Measurements from ENCODE around the gene SFMBT2. TPM values are rescaled to one million over a fixed set of nuclear protein-coding genes. Genes with fewer than 3 reads are reported as not detected.

SFMBT2 gene
- total RNA-seq, 2 experiments from 2014 or later, result 7.9 to 8.3 TPM

- Histone ChIP-seq H3K9me2 (ENCODE audit: insufficient read depth, low read length) (no peaks in the 10 kb centered on the region), H2AFZ (ENCODE audit: low read length) (no peak overlapping the region), H3K4me3 (ENCODE audit: low read depth, low read length, poor library complexity, severe bottlenecking) (no peak overlapping the region), H3K79me2 (ENCODE audit: insufficient read depth, low read depth, low read length) (no peaks in the 10 kb centered on the region), H3K27ac (ENCODE audit: low read depth, low read length, poor library complexity, severe bottlenecking) (no peak overlapping the region), H3K4me1 (ENCODE audit: insufficient read depth, low read length, poor library complexity, severe bottlenecking) (peaks cover 9% of the 10 kb centered on the region), H3K36me3 (ENCODE audit: insufficient read depth, low read length) (peaks cover 7% of the 10 kb centered on the region; the same call in 1 of the 2 replicates), H4K20me1 (ENCODE audit: insufficient read depth, low read length) (no peaks in the 10 kb centered on the region), H3K9me3 (ENCODE audit: low read length) (no peaks in the 10 kb centered on the region), H3K4me2 (ENCODE audit: low read length) (no peak overlapping the region)
- BruUV-seq (replicated peaks), result no TSS peak
- TF ChIP-seq CTCF (conservative IDR thresholded peaks at IDR 0.05; ENCODE audit: low read length) (no peak), EZH2phosphoT487 (IDR thresholded peaks at IDR 0.05; ENCODE audit: borderline replicate concordance, low read depth, low read length) (no peak)
- ChIA-PET POLR2A (interaction anchor here (0.7 kb wide), 1 partner anchor 148 kb away, joined by 3 read pairs; no protein-coding TSS in a partner anchor), CTCF (ENCODE audit: unreplicated experiment) (no interaction called here)
- DNase-seq (ENCODE audit: low spot score), result no peak
- intact Hi-C loops (cut with micrococcal nuclease; ENCODE audit: unreplicated experiment), result no loop called here
Observed at GRCh38 chr10:7334642-7334964, 76.2 kb downstream of the SFMBT2 start.

- intact Hi-C loops (cut with micrococcal nuclease; ENCODE audit: unreplicated experiment), result no loop called here
- peaks cover 7% of the 10 kb centered on the region; the same call in 1 of the 2 replicates for H3K36me3 ChIP-seq (ENCODE audit: insufficient read depth, low read length)
- POLR2A ChIA-PET, result interaction anchor here (0.6 to 0.7 kb wide), 3 partner anchors 147 to 778 kb away, joined by 3 read pairs; no protein-coding TSS in a partner anchor
- no peaks in the 10 kb centered on the region for H4K20me1 ChIP-seq (ENCODE audit: insufficient read depth, low read length)
- no peak overlapping the region for H3K4me3 ChIP-seq (ENCODE audit: low read depth, low read length, poor library complexity, severe bottlenecking)
- peaks cover 9% of the 10 kb centered on the region for H3K4me1 ChIP-seq (ENCODE audit: insufficient read depth, low read length, poor library complexity, severe bottlenecking)
- DNase-seq (ENCODE audit: low spot score), result no peak
- no peak overlapping the region for H3K4me2 ChIP-seq (ENCODE audit: low read length)
- TF ChIP-seq CTCF (conservative IDR thresholded peaks at IDR 0.05; ENCODE audit: low read length), result no peak
- no peak for TF ChIP-seq EZH2phosphoT487 (IDR thresholded peaks at IDR 0.05; ENCODE audit: borderline replicate concordance, low read depth, low read length)
- H3K79me2 ChIP-seq (ENCODE audit: insufficient read depth, low read depth, low read length), result no peaks in the 10 kb centered on the region
- no TSS peak for BruUV-seq (replicated peaks)
- CTCF ChIA-PET (ENCODE audit: unreplicated experiment), result no interaction called here
- no peak overlapping the region for H2AFZ ChIP-seq (ENCODE audit: low read length)
- H3K9me2 ChIP-seq (ENCODE audit: insufficient read depth, low read length), result no peaks in the 10 kb centered on the region
- no peak overlapping the region for H3K27ac ChIP-seq (ENCODE audit: low read depth, low read length, poor library complexity, severe bottlenecking)
- H3K9me3 ChIP-seq (ENCODE audit: low read length), result no peaks in the 10 kb centered on the region
Observed at GRCh38 chr10:7333961-7334641, 76.7 kb downstream of the SFMBT2 start.

GRCh38 chr10:7329219-7329618 lies 81.6 kb downstream of the SFMBT2 start:
- CTCF ChIA-PET (ENCODE audit: unreplicated experiment), result no interaction called here
- POLR2A ChIA-PET, result no interaction called here
- intact Hi-C loops (cut with micrococcal nuclease; ENCODE audit: unreplicated experiment), result no loop called here
- TF ChIP-seq EZH2phosphoT487 (IDR thresholded peaks at IDR 0.05; ENCODE audit: borderline replicate concordance, low read depth, low read length) (no peak), CTCF (conservative IDR thresholded peaks at IDR 0.05; ENCODE audit: low read length) (no peak)
- Histone ChIP-seq H2AFZ (ENCODE audit: low read length) (no peak overlapping the region), H3K36me3 (ENCODE audit: insufficient read depth, low read length) (no peaks in the 10 kb centered on the region; the same call in 1 of the 2 replicates), H3K9me2 (ENCODE audit: insufficient read depth, low read length) (no peaks in the 10 kb centered on the region), H3K79me2 (ENCODE audit: insufficient read depth, low read depth, low read length) (no peaks in the 10 kb centered on the region), H3K4me2 (ENCODE audit: low read length) (no peak overlapping the region), H3K4me3 (ENCODE audit: low read depth, low read length, poor library complexity, severe bottlenecking) (no peak overlapping the region), H3K9me3 (ENCODE audit: low read length) (peaks cover 13% of the 10 kb centered on the region; the same call in 1 of the 2 replicates), H4K20me1 (ENCODE audit: insufficient read depth, low read length) (no peaks in the 10 kb centered on the region), H3K4me1 (ENCODE audit: insufficient read depth, low read length, poor library complexity, severe bottlenecking) (no peaks in the 10 kb centered on the region), H3K27ac (ENCODE audit: low read depth, low read length, poor library complexity, severe bottlenecking) (no peak overlapping the region)
- DNase-seq (ENCODE audit: low spot score), result no peak
- BruUV-seq (replicated peaks), result no TSS peak

Data from OCI-LY7 (cell line).